Pancreas (tissue), 10 donors: ENCODE data around the gene TSPAN8. TPM values are rescaled to one million over a fixed set of nuclear protein-coding genes. Genes with fewer than 3 reads are reported as not detected.

Experiments
- ATAC-seq, 4 donors: fragments of 200-7000 bp; cut with Tn5 transposase; one replicate each; pipeline versions ENCODE4 v1.8.0 to v1.9.1; 2020; ENCODE audit warnings: mild to moderate bottlenecking in 4 of 4, moderate library complexity in 4 of 4
- DNase-seq, 6 donors: peaks; one replicate each; pipeline ENCODE4 v3.0.0-alpha.2; 2020
- FAIRE-seq: peaks from 2 replicates; lab custom pipeline; 2012; peaks lifted over from hg19 to GRCh38; lab: Jason Lieb, UNC
- H3K27ac ChIP-seq, 4 donors: fragments of 200-600 bp; sonication (generic); 1 replicate in 3 of 4; 2 replicates in 1 of 4; pipeline versions ENCODE4 v1.5.0 to v1.8.0; 2020
- H3K27me3 ChIP-seq, 4 donors: fragments of 200-600 bp; one replicate each; pipeline ENCODE4 v1.8.0; 2021
- H3K36me3 ChIP-seq, 3 donors: fragments of 200-600 bp; sonication (generic) in 1 of 3; one replicate each; pipeline versions ENCODE4 v1.5.0 to v1.8.0; 2020 to 2021
- H3K4me1 ChIP-seq, 3 donors: fragments of 200-600 bp; one replicate each; pipeline ENCODE4 v1.8.0; 2021
- H3K4me3 ChIP-seq, 4 donors: fragments of 200-600 bp; sonication (generic) in 2 of 4; one replicate each; pipeline versions ENCODE4 v1.5.0 to v1.8.0; 2020 to 2021
- H3K9me3 ChIP-seq, 4 donors: fragments of 200-600 bp; one replicate each; pipeline ENCODE4 v1.8.0; 2021
- CTCF ChIP-seq, 4 donors: fragments of 200-600 bp; sonication (generic) in 3 of 4; IDR thresholded peaks; one replicate each; pipeline versions ENCODE4 v1.5.0 to v1.8.0; 2021; ENCODE audit warnings: antibody characterized with exemption in 4 of 4
- WGBS, 2 donors: extraction: QIAGEN DNeasy Blood & Tissue Kit; methylation state at CpG; one replicate each; pipeline ENCODE4 v1.1.7; 2013; 5-methylcytosine and 5-hydroxymethylcytosine counted together
- intact Hi-C, 3 donors: fragments of 100-400 bp; cut with DNase I; formaldehyde crosslinking; loops; one replicate each; pipeline versions ENCODE4 v1.11.1 to v1.14.2; 2022
- polyA plus RNA-seq, 2 donors: library from polyadenylated mRNA; stranded (reverse); fragments of 200-250 nt; gene quantifications; one replicate each; pipeline ENCODE4 v1.2.3, GENCODE V29; 2013
- total RNA-seq, 6 donors: library from RNA; stranded (reverse); fragmentation: NEBNext Ultra II Directional in 4 of 6; extraction: Animal tissue kit (Norgen Biotek cat#: 25700) in 4 of 6; gene quantifications; one replicate each; pipeline versions ENCODE4 v1.2.1 to v1.2.4, GENCODE V29; 2021 to 2023
- donor health status: healthy with polysubstance abuse.
- donor health status: DM: no; HTN: no; CAD: no; lungs with moderate emphysema.
- donor health status: DM: no; HTN: no; CAD: no.
- donor health status: control.
- donor health status: control.
- donor health status: Bipolar disorder and iron deficiency.
- donor health status: DM: yes; HTN: yes; CAD: no.
- donor health status: DM: no; HTN: no; CAD: no.
- donor health status: DM: no; HTN: no; CAD: no.
- donor health status: DM: yes; HTN: yes; CAD: no.

The TSPAN8 gene
- total and polyA plus RNA-seq, 8 donors, result 21.8 to 95.9 (median 32.1) TPM

GRCh38 chr12:71142016-71142415, 15.8 kb downstream of the TSPAN8 start:
- WGBS, 2 donors, result 80 to 84% methylated on average over 2 of the region's 2 CpGs
- no peak overlapping the region for H3K27ac ChIP-seq
- FAIRE-seq, result no peak

GRCh38 chr12:71141378-71141926, 16.3 kb downstream of the TSPAN8 start:
- Histone ChIP-seq H3K9me3 (no peaks in the 10 kb centered on the region), H3K27me3 (no peaks in the 10 kb centered on the region), H3K4me3 (no peak overlapping the region), H3K4me1 (peaks cover 0 to 7% (median 0%) of the 10 kb centered on the region in 3 donors), H3K27ac (no peak overlapping the region), H3K36me3 (peaks cover 0 to 6% (median 0%) of the 10 kb centered on the region in 3 donors)
- TF ChIP-seq CTCF (IDR thresholded peaks at IDR 0.05), result no peak
- intact Hi-C loops, result no loop called here
- ATAC-seq (peak in 3 of 4 donors; percentile 49 to 59 (median 59)), FAIRE-seq (no peak), DNase-seq (no peak)
- WGBS, 2 donors, result 35 to 42% methylated on average over 1 of the region's 1 CpG

More at GRCh38 chr12:71142016-71142415, 15.8 kb downstream of the TSPAN8 start:
- intact Hi-C loops, result no loop called here
- Histone ChIP-seq H3K27me3 (no peaks in the 10 kb centered on the region), H3K36me3 (peaks cover 0 to 6% (median 0%) of the 10 kb centered on the region in 3 donors), H3K9me3 (no peaks in the 10 kb centered on the region), H3K4me1 (peaks cover 0 to 7% (median 0%) of the 10 kb centered on the region in 3 donors), H3K4me3 (no peak overlapping the region)
- DNase-seq (no peak), ATAC-seq (no peak)
- no peak for TF ChIP-seq CTCF (IDR thresholded peaks at IDR 0.05)

GRCh38 chr12:71139153-71139735, 18.6 kb downstream of the TSPAN8 start:
- Histone ChIP-seq H3K27ac (no peak overlapping the region), H3K27me3 (no peaks in the 10 kb centered on the region), H3K4me3 (no peak overlapping the region), H3K4me1 (peaks cover 0 to 12% (median under 1%) of the 10 kb centered on the region in 3 donors), H3K36me3 (peaks cover 0 to 6% (median 0%) of the 10 kb centered on the region in 3 donors), H3K9me3 (no peaks in the 10 kb centered on the region)
- DNase-seq (no peak), FAIRE-seq (no peak), ATAC-seq (no peak)
- TF ChIP-seq CTCF (IDR thresholded peaks at IDR 0.05), result no peak
- 81 to 90% methylated on average over 6 of the region's 6 CpGs for WGBS, 2 donors
- intact Hi-C loops, result no loop called here

DNA sequence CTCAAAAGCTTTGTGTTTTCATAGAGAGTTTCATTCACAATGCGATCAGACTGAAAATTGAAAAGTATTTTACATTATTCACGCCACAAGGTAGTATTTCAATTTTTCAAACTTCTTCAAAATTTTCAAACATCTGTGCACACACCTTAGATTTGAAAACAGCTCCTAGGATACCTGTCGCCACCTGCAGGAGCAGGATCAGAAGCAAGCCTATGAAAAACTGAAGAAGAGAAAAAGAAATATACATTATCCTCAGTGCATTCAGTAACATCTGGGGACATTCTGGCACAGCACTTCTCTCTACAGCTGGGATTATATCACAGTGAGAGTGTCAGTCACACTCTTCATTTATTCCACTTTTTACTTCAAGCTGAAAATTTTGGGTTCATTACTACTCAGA, 19.8 kb downstream of the TSPAN8 start:
- no peaks in the 10 kb centered on the region for H3K27me3 ChIP-seq
- H3K4me1 ChIP-seq, result peaks cover 0 to 19% (median 7%) of the 10 kb centered on the region in 3 donors
- no peak for TF ChIP-seq CTCF (IDR thresholded peaks at IDR 0.05)
- DNase-seq (no peak), FAIRE-seq (no peak), ATAC-seq (no peak)
- peaks cover 0 to 6% (median 0%) of the 10 kb centered on the region in 3 donors for H3K36me3 ChIP-seq
- 91 to 93% methylated on average over 3 of the region's 3 CpGs for WGBS, 2 donors
- intact Hi-C loops, result no loop called here
- no peak overlapping the region for H3K4me3 ChIP-seq
- no peaks in the 10 kb centered on the region for H3K9me3 ChIP-seq
- H3K27ac ChIP-seq, result no peak overlapping the region

DNA sequence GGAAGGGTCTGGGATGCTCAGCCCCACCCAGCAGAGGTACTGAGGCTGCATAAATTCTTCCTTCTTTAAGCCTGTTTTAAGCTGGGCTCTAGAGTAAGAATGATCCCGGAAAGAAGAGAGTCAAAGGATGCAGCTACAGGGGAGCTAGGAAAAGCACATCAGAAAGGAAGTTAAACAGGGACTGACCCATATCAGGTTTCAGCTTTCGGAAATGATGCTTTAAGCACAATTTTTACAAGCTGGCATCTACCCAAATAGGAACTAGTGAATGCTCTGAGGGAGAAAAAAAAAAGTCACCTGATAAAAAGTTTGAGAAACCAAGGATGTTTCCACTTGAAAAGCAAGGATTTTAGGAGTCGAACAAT, 22.0 kb downstream of the TSPAN8 start:
- Histone ChIP-seq H3K27ac (no peak overlapping the region), H3K36me3 (peaks cover 0 to 6% (median 0%) of the 10 kb centered on the region in 3 donors), H3K4me3 (no peak overlapping the region), H3K9me3 (no peaks in the 10 kb centered on the region), H3K27me3 (no peaks in the 10 kb centered on the region), H3K4me1 (peaks cover 0 to 12% (median 7%) of the 10 kb centered on the region in 3 donors)
- no peak for ATAC-seq
- intact Hi-C loops, result no loop called here
- no peak for FAIRE-seq
- DNase-seq, result no peak
- 70 to 76% methylated on average over 3 of the region's 3 CpGs for WGBS, 2 donors
- no peak for TF ChIP-seq CTCF (IDR thresholded peaks at IDR 0.05)
